Activated CD8-positive, alpha-beta memory T cell treated with anti-CD3 and anti-CD28 coated beads for 24 hours (primary cell): ENCODE data around the gene ESRRA.

Experiments
- DNase-seq: peaks from one replicate; pipeline ENCODE4 v3.0.0-alpha.2; 2020

ESRRA gene

DNA sequence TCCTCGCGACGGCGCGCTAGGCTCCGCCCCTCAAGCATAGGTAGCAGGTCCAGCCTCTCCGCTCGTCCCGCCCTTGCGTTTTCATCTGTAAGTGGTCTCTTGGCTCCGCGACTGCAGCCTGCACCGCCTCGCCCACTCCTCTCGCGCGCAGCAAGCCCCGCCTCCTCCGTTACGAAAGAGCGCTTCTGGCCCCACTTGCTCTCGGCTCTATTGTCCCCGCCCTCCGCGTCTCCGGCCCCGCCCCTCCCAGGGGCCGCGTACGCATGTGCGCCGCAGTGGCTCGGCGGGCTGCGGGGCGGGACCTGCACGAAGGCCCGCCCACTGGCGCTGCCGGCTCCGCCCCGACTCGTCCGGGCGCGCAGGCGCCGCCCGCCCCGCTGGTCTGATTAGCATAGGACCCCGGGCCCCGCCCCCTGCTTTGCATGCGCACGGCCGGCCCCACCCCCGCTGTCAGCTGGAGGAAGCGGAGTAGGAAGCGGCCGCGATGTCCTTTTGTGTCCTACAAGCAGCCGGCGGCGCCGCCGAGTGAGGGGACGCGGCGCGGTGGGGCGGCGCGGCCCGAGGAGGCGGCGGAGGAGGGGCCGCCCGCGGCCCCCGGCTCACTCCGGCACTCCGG is at the start of gene ESRRA:
Gene ESRRA, plus strand, starts transcription at position 450 of the 616 bp plus-strand sequence. CDS start 1,656 bp downstream, outside the sequence.
- peak; percentile 99 for DNase-seq

DNA sequence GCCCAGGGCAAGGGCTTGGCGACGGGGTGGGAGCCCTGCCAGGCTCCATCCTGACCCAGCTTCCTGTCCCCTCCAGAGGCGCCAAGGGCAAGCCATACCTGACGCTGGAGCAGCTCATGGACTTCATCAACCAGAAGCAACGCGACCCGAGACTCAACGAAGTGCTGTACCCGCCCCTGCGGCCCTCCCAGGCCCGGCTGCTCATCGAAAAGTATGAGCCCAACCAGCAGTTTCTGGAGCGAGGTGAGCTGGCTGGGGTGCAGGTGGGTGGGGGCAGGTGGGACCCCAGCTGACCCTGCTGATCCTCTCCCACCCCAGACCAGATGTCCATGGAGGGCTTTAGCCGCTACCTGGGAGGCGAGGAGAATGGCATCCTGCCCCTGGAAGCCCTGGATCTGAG is 49.0 kb upstream of the ESRRA start:
- DNase-seq: no peak

DNA sequence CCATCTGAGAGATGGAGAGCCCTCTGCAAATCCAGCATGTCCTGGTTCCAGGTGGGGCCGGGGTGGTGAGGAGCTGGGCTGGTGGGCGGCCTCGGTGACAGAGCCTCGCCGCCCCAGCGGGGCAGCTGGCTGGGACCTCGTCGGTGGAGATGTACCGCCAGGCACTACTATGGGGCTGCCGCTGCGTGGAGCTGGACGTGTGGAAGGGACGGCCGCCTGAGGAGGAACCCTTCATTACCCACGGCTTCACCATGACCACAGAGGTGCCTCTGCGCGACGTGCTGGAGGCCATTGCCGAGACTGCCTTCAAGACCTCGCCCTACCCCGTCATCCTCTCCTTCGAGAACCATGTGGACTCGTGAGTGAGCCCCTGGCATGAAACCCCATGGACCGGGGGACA is 47.0 kb upstream of the ESRRA start:
- DNase-seq: no peak

DNA sequence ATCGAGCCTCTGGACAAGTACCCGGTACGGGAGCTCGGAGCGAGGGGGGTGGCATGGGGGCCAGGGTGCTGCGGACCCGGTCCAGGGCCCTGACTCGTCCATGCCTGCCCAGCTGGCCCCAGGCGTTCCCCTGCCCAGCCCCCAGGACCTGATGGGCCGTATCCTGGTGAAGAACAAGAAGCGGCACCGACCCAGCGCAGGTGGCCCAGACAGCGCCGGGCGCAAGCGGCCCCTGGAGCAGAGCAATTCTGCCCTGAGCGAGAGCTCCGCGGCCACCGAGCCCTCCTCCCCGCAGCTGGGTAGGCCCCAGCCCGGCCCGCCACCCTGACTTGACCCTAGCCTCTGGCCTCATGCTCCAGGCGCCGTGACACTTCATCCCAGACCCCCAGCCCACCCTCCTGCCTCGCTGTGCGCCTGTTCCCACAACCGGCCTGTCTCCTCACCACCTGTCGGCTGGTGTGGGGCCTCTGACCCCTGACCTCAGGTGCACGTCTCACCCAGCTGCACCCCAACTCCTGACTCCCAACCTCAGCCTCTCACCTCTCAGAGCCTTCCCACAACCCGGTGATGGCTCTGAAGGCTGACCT is 46.3 kb upstream of the ESRRA start:
- no peak for DNase-seq

DNA sequence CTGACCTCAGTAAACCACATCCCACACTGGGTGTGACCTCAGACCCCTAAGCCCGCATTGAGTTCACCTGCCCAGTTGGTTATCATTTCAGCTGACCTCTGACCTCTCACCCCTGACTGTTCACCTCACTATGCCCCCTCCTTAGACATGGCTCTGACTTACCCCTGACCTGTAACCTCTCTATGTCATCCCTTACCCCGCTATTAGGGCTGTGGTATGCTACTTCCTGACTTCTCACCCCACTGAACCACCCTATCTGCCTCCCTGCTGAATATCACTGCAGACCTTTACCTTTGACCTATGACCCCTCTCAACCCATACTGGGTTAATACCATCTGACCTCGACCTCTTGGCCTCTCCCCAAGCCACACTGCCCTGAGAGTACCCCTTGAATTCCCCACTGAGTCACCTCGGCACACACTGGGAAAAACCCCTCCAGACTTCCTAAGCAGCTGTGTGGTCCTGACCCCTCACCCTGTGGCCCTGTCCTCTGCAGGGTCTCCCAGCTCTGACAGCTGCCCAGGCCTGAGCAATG is 45.7 kb upstream of the ESRRA start:
- DNase-seq: no peak

DNA sequence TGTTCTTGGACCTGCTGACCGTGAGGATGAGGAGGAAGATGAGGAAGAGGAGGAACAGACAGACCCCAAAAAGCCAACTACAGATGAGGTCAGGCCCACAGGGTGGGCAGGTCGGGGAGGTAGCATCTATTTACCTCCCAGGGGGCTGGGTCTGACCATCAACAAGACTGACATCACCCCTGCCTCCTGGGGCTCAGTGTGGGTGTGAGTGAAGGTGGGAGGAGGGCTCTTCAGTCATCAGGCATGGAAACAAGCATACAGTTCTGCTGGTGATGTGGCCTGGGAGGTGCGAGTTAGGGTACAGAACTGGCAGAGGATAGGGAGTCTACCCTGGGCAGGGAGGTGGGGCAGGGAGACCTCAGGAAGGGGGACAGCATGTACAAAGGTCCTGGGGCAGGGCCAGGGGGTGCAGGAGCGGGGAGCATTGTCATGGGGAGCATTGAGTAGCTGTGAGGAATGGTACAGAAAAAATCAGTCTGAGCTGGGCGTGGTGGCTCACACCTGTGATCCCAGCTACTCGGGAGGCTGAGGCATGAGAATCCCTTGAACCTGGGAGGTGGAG is 45.1 kb upstream of the ESRRA start:
- DNase-seq: no peak

DNA sequence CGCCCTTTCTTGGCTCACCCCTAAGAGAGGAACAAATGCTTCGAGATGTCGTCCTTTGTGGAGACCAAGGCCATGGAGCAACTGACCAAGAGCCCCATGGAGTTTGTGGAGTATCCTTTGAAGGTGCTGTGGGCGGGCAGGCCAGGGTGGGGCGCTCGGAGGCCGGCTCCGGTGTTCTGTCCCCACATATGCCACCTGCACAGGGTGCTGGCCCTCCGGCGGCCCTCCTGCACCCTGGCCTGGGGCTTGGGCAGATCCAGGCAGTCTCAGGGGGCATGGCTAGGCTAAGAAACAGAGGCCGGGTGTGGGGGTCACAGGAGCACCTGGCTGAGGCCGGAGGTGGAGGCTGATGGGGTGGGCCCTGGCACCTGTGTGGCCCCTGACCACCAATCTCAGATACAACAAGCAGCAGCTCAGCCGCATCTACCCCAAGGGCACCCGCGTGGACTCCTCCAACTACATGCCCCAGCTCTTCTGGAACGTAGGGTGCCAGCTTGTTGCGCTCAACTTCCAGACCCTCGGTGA is 43.7 kb upstream of the ESRRA start:
- no peak for DNase-seq

DNA sequence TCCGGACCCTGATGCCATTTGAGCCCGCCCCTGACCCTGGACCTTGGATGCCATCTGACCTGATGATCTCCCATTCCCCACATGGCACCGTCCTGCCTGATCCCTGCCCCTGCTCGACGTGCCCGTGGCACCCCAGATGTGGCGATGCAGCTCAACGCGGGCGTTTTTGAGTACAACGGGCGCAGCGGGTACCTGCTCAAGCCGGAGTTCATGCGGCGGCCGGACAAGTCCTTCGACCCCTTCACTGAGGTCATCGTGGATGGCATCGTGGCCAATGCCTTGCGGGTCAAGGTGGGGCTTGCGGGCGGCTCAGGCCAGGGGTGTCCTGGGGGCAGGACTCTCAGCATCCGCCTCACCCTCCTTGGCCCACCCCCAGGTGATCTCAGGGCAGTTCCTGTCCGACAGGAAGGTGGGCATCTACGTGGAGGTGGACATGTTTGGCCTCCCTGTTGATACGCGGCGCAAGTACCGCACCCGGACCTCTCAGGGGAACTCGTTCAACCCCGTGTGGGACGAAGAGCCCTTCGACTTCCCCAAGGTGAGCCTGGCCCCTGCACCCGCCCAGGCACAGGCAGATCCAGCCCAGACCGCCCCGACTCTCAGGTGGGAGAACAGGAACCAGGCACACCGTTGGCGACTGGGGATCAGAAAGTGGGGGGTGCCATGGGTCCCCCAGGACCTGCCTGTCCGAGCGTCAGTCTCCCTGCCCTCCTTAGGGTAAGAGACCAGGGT is 42.9 kb upstream of the ESRRA start:
- no peak for DNase-seq

DNA sequence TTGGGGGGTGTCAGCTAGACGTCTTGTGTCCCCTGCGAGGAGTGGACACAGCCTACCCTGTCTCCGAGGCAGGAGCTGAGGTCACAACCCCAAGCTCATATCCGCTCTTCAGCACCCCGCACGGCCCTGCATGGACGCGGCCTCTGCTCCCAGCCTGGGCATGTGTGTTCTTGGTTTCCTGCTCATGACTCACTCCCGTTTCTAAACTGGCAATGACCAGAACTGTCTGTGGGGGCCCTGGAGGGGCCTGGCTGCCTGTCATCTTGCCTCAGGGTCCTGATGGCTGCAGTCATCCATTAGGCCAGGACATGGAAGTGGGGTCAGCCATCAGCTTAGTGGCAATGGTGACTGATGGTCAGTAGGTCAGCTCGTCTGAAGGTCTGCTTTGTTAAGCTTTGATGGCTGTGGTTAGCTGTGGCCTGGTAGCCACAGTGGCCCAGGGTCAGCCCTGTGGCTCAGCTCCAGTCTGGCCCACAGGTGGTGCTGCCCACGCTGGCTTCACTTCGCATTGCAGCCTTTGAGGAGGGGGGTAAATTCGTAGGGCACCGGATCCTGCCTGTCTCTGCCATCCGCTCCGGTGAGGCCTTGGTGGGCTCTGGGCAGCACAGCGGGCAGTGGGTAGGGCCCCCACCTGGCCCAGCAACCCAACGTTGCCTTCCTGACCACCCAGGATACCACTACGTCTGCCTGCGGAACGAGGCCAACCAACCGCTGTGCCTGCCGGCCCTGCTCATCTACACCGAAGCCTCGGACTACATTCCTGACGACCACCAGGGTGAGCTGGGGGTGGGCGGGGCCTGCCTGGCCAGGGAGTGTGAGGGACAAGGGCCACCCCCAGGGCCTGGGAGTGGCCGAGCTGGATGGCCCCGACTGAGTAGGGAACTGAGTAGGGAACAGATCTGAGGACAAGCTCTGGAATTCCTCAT is 42.0 kb upstream of the ESRRA start:
- no peak for DNase-seq

DNA sequence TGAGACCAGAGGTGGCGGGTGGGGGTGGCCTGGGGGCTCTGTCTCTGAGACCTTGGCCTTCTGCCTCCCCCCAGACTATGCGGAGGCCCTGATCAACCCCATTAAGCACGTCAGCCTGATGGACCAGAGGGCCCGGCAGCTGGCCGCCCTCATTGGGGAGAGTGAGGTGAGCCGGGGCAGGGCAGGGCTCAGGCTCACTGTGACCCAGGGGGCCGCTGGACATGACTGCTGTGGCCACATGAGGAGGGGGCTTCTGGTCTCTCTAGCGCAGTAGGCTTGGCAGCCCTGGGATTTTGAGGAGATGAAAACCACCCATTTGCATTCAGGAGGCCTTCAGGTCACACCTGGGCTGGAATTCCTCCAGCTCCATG is 41.4 kb upstream of the ESRRA start:
- no peak for DNase-seq

DNA sequence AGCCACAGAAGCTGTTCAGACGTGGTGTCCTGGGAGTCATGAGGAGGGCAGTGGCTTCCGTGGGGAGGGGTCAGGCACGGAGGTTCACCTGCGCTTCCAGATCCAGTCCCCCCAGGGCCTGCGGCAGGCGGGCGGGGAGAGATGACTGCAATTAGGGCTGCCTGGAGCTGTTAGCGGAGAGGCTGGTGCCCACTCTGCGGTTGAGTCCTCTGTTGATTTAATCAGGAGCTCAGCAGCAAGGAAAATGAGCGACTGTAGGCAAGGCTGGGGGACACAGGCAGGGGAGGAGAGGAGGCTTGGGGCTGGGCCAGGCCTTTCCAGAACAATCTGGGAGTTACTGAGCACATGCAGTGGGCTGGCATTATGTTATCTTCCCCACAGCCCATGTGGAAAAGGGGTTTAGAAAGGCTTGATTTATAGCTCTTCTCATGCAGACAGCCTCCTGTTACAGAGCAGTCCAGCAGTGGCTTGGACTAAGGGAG is 40.9 kb upstream of the ESRRA start:
- no peak for DNase-seq

DNA sequence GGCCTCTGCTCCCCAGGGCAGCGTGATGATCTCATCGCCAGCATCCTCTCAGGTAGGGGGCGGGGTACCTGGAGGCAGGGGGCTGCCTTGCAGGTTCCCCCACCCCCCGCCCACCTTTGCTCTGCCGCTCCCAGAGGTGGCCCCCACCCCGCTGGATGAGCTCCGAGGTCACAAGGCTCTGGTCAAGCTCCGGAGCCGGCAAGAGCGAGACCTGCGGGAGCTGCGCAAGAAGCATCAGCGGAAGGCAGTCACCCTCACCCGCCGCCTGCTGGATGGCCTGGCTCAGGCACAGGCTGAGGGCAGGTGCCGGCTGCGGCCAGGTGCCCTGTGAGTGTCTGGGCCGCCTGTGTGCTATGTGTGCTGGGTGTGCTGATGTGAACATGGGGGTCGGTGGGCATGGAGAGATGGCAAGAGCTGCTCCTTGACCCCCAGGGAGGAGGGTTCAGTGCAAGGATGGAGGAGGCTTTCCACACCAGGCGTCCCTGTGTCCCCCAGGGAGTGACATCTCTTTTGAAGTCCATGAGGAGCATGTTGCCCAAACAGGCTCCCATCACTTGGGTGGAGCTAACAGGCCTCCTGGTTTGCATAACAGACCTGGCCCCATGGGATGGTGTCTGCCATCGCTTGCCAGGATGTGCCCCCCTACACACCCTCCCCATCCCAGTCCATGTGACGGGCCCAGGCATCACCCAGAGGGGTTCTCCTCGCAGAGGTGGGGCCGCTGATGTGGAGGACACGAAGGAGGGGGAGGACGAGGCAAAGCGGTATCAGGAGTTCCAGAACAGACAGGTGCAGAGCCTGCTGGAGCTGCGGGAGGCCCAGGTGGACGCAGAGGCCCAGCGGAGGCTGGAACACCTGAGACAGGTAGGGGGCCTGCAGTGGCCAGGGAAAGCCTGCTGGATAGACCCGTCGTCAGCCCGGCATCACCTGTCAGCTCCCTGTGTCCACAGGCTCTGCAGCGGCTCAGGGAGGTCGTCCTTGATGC is 39.9 kb upstream of the ESRRA start:
- no peak for DNase-seq

DNA sequence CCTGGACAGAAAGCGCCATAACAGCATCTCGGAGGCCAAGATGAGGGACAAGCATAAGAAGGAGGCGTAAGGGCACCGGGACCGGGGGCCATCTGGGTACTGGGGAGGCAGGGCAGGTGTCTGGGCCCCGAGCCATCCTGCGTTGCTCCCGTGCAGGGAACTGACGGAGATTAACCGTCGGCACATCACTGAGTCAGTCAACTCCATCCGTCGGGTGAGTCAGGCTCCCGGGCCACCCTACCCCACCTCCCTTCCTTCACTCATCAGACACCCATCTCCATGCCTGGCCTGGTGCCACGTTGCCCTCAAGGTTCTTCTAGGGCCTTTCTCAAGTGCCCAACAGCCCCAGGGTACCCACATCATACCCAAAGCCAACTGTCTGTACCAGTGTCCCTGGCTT is 39.0 kb upstream of the ESRRA start:
- no peak for DNase-seq

DNA sequence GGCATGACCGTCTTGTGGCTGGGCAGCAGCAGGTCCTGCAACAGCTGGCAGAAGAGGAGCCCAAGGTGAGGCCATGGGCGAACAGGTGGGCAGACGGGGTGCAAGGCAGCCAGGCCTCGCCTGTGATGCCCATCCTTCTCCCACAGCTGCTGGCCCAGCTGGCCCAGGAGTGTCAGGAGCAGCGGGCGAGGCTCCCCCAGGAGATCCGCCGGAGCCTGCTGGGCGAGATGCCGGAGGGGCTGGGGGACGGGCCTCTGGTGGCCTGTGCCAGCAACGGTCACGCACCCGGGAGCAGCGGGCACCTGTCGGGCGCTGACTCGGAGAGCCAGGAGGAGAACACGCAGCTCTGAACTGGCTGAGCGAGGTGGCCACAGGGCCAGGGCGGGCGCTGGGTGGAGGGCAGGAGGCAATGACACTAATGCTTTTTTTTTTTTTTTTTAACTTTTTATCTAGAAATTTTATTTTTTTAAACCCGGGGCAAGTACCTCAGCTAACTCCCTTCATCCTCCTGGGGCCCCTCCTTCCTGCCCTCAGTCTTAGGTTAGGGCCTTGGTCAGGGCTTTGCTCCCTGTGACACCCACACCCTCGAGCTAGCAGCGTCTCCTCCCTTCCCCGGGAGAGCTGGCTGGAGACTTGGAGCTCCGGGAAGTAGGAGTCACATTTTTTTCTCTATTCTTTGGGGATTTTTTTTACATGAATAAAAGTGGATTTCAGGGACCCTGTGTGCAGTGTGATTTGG is 37.9 kb upstream of the ESRRA start:
- no peak for DNase-seq

DNA sequence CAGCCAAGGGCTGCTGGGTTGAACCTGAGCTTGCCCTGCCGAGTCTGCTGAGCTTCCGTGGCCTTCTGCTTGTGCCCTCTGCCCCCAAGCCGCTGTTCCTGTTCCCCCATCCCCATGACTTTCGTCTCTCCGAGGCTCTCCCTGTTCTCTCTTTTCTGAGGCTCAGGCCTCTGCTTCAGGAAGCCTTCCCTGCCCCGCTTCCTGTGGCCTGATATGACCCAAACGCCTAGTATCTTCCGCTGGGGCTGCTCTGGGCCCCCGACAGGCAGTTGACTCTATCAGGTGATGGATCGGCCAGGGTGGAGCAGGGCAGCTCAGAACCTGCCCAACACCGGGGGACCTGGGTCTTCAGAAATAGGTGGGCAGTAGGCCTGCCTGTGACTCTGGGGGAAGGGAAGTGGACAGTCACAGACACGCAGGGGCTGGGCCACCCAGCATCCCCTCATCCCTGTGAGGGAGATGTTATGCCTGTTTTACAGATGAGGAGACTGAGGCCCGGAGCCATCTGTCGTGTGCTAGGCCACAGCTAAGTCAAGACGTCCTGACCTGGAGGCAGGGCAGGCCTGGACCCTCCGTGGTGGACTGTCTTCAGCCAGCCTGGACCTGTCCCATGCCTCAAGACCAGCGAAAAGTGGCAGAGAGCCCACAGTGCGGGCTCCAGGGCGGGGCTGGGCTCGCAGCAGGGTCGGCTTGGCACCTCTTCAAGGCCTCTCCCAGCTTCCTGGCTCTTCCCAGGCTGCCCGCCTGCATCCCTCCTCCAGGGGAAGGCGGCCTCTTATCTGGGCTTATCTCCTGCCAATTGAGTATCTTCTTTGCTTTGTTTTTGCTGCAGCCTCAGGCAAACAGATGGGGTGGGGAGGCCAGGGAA is 37.1 kb upstream of the ESRRA start:
- DNase-seq: no peak

DNA sequence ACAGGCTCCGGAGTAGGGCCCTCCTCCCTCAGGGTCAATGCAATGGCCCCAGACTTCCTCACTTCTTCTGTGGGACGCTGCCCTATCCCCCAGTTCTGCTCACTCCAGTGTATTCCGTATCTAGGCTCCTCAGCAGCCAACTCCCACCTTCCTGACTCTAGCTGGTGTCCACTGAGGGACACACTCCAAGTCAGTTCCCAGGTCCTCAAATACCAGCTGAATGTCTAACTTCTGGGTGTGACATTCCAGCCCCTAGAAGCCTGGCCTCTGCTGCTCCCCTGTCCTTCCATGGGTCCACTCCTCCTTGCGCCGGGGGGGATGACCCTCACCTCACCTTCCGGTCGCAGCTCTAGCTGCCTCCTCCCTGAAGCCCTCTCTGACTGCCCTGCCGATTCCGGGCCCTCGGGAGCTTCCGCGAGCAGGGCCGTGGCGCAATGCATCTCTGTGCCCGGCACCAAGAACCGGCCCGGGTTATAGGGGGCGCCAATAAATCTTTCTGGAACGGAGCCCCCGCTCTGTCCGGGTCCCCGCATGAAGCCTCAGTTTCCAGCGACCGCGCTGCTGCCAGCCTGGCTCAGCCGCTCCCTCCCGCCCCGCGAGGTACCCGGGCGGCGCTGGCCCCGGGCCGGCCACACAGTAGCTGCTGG is 36.3 kb upstream of the ESRRA start:
- no peak for DNase-seq

DNA sequence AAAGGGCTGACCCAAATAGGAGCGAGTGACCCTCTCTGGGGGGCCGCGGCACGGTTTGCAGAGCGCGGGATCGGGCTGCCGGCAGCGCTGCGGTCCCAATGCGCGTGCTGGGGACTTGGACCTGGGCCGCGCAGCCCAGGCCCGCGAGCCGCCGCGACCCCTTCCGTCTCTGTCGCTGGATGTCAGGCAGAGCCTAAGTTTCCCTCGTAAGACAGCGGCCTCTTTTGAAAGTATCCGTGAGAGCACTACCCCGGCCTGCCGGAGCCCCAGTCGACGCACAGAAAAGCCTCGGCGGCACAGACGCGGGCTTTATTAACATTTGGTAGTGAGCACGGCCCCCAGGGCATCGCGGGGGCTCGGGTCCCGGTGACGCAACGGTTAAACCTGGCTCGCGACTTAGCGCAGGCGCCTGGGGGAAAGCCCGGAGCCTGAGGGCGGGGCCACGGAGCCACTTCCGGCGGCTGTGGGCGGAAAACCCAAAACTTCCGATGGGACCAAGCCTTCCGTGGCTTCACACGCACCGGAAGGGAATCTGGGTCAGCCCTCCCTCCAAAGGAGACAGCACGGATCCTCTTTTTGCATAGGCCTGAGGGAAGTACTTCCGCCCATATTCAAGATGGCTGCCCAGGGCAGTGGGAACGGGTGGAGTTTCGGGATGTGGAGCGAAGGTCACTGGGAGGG is 35.6 kb upstream of the ESRRA start:
- peak; percentile 99 for DNase-seq
